Measurements from ENCODE around the gene TMEM221.

TMEM221 gene

DNA sequence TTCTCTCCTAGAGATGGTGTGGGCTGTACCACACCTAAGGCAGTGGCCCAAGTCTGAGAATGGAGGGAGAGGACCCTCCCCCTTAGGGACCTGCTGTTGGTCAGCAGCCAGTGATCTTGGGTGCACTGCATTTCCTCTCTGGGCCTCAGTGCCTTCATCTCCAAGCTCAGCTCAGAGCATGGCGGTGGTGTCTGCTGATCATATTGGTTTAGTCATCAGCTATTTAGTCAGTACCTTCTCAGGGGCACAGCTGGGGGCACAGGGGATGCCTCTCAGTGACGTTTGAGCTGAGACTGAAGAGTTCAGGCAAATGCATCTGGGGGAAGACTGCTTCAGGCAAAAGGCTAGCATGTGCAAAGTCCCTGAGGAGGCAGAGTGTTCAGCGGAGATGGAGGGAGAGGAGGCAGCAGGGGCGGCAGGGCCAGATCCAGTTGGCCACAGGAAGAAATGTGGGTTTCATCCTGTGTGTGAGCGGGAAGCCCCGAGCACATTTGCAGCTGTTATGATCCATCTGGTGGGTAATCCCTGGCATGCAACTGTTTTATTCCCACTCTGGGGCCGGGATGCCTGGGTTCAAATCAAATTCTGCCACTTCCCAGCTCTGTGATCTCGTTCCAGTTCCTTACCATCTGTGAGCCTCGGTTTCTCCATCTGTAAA is 47.3 kb upstream of the TMEM221 start:
- peaks cover 5% of the 10 kb centered on the region; the same call in 1 of the 2 replicates for H3K27me3 ChIP-seq (ENCODE audit: insufficient read depth, low read length)
- no peaks in the 10 kb centered on the region for H3K4me1 ChIP-seq (ENCODE audit: insufficient read depth, low read length, severe bottlenecking)
- no peaks in the 10 kb centered on the region for H3F3A ChIP-seq (ENCODE audit: insufficient read depth, low read length)
- TF ChIP-seq EZH2 (IDR thresholded peaks at IDR 0.05; ENCODE audit: borderline replicate concordance, low read length): no peak
- TF ChIP-seq, protein P1, sequence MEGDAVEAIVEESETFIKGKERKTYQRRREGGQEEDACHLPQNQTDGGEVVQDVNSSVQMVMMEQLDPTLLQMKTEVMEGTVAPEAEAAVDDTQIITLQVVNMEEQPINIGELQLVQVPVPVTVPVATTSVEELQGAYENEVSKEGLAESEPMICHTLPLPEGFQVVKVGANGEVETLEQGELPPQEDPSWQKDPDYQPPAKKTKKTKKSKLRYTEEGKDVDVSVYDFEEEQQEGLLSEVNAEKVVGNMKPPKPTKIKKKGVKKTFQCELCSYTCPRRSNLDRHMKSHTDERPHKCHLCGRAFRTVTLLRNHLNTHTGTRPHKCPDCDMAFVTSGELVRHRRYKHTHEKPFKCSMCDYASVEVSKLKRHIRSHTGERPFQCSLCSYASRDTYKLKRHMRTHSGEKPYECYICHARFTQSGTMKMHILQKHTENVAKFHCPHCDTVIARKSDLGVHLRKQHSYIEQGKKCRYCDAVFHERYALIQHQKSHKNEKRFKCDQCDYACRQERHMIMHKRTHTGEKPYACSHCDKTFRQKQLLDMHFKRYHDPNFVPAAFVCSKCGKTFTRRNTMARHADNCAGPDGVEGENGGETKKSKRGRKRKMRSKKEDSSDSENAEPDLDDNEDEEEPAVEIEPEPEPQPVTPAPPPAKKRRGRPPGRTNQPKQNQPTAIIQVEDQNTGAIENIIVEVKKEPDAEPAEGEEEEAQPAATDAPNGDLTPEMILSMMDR (IDR thresholded peaks at IDR 0.05; ENCODE audit: low read length): no peak
- H3K4me2 ChIP-seq (ENCODE audit: low read length): no peak overlapping the region
- no peak overlapping the region for H3K27ac ChIP-seq (ENCODE audit: low read depth, low read length, poor library complexity, severe bottlenecking)
- no peaks in the 10 kb centered on the region for H3K36me3 ChIP-seq (ENCODE audit: insufficient read depth, low read length)
- H3K9me2 ChIP-seq (ENCODE audit: low read depth, low read length): no peaks in the 10 kb centered on the region
- H3K79me2 ChIP-seq (ENCODE audit: insufficient read depth, low read length): no peaks in the 10 kb centered on the region
- H3K9ac ChIP-seq (ENCODE audit: low read length): no peak overlapping the region
- no peak overlapping the region for H2AFZ ChIP-seq (ENCODE audit: low read length)
- H3K4me3 ChIP-seq (ENCODE audit: low read depth, low read length, poor library complexity, severe bottlenecking): no peak overlapping the region
- H3K9me3 ChIP-seq (ENCODE audit: low read length): no peaks in the 10 kb centered on the region
- no peaks in the 10 kb centered on the region for H4K20me1 ChIP-seq (ENCODE audit: insufficient read depth, low read length)

DNA sequence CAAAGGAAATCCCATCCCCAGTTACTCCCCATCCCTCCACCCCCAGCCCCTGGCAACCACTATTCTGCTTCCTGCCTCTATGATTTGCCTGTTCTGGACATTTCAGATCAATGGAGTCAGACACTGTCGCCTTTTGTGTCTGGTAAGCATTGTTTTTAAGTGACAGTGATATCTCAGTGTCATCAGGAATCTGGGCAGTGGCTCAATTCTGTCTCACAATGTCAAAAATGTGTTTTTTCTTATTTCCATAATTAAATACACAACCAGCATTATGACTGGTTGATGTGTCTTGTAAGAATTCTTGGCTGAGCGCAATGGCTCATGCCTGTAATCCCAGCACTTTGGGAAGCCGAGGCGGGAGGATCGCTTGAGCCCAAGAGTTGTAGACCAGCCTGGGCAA is 42.8 kb upstream of the TMEM221 start:
- no peaks in the 10 kb centered on the region for H3K79me2 ChIP-seq (ENCODE audit: insufficient read depth, low read length)
- H3K4me1 ChIP-seq (ENCODE audit: insufficient read depth, low read length, severe bottlenecking): peaks cover 11% of the 10 kb centered on the region
- no peaks in the 10 kb centered on the region for H3K9me2 ChIP-seq (ENCODE audit: low read depth, low read length)
- H4K20me1 ChIP-seq (ENCODE audit: insufficient read depth, low read length): no peaks in the 10 kb centered on the region
- H3F3A ChIP-seq (ENCODE audit: insufficient read depth, low read length): no peaks in the 10 kb centered on the region
- H3K9ac ChIP-seq (ENCODE audit: low read length): no peak overlapping the region
- no peaks in the 10 kb centered on the region for H3K36me3 ChIP-seq (ENCODE audit: insufficient read depth, low read length)
- H3K4me2 ChIP-seq (ENCODE audit: low read length): no peak overlapping the region
- no peak overlapping the region for H3K4me3 ChIP-seq (ENCODE audit: low read depth, low read length, poor library complexity, severe bottlenecking)
- H3K27ac ChIP-seq (ENCODE audit: low read depth, low read length, poor library complexity, severe bottlenecking): no peak overlapping the region
- peaks cover 5% of the 10 kb centered on the region; the same call in 1 of the 2 replicates for H3K27me3 ChIP-seq (ENCODE audit: insufficient read depth, low read length)
- H2AFZ ChIP-seq (ENCODE audit: low read length): no peak overlapping the region
- H3K9me3 ChIP-seq (ENCODE audit: low read length): no peaks in the 10 kb centered on the region
- no peak for TF ChIP-seq EZH2 (IDR thresholded peaks at IDR 0.05; ENCODE audit: borderline replicate concordance, low read length)
- TF ChIP-seq, protein P1 (IDR thresholded peaks at IDR 0.05; ENCODE audit: low read length): no peak

DNA sequence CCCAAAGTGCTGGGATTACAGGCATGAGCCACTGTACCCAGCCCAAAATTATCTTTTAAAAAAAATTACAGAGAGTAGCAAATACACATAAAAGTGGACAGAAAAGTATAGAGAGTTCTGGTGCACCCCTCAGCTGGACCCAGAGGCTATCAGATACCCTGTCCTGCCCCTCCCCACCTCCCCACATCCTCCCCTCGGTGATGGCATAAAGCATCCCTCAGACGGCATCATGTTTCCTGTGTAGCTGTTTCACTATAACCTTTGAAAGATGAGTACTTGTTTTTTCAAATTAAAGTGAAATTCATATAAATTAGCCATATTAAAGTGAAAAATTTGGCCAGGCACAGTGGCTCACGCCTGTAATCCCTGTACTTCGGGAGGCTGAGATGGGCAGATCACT is 41.9 kb upstream of the TMEM221 start:
- no peaks in the 10 kb centered on the region for H3K9me3 ChIP-seq (ENCODE audit: low read length)
- H3K9ac ChIP-seq (ENCODE audit: low read length): no peak overlapping the region
- H2AFZ ChIP-seq (ENCODE audit: low read length): no peak overlapping the region
- H3F3A ChIP-seq (ENCODE audit: insufficient read depth, low read length): no peaks in the 10 kb centered on the region
- peaks cover 11% of the 10 kb centered on the region for H3K4me1 ChIP-seq (ENCODE audit: insufficient read depth, low read length, severe bottlenecking)
- H3K4me2 ChIP-seq (ENCODE audit: low read length): no peak overlapping the region
- H3K79me2 ChIP-seq (ENCODE audit: insufficient read depth, low read length): no peaks in the 10 kb centered on the region
- peaks cover under 1% of the 10 kb centered on the region; the same call in 1 of the 2 replicates for H3K27me3 ChIP-seq (ENCODE audit: insufficient read depth, low read length)
- H3K9me2 ChIP-seq (ENCODE audit: low read depth, low read length): no peaks in the 10 kb centered on the region
- TF ChIP-seq, protein P1 (IDR thresholded peaks at IDR 0.05; ENCODE audit: low read length): no peak
- TF ChIP-seq EZH2 (IDR thresholded peaks at IDR 0.05; ENCODE audit: borderline replicate concordance, low read length): no peak
- H3K4me3 ChIP-seq (ENCODE audit: low read depth, low read length, poor library complexity, severe bottlenecking): no peak overlapping the region
- H3K36me3 ChIP-seq (ENCODE audit: insufficient read depth, low read length): no peaks in the 10 kb centered on the region
- H4K20me1 ChIP-seq (ENCODE audit: insufficient read depth, low read length): no peaks in the 10 kb centered on the region
- H3K27ac ChIP-seq (ENCODE audit: low read depth, low read length, poor library complexity, severe bottlenecking): no peak overlapping the region

All from OCI-LY1 (cell line).